ENCODE results near the gene PLCD3. TPM values are rescaled to one million over a fixed set of nuclear protein-coding genes. Genes with fewer than 3 reads are reported as not detected.

Gene PLCD3
- total and polyA plus RNA-seq, 2 of the 13 experiments (the other 11 are each of a cell fraction or from before 2014, with no cell fraction given), result 11.3 to 39.1 TPM

DNA sequence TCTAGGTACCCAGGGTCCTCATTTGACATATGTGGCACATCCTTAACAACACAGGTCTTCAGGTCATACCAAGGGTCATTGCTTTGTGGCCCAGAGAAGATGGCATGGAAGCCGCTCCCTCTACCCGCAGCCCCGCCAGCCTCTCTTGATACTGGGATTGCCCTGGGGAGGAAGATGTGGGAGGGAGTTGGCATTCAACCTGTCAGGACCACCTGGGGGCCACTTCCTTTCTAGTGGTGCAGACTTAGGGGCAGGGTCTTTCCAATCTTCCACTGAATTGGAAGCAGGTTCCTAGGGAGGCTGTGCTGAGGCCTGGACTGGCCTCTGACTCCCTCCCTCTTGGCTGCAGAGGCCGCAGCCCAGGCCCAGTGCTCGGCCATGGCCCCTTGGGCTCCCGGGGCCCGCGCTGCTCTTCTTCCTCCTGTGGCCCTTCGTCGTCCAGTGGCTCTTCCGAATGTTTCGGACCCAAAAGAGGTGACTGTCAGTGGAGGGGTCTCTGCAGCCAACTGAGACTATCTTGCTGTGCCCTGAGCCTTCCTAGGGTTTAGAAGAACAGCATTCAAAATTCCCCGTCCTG is 10.9 kb upstream of the PLCD3 start:
- 96% methylated on average over 8 of the region's 13 CpGs for WGBS (ENCODE audit: low lambda C conversion rate)
- Histone ChIP-seq H3K9ac (ENCODE audit: insufficient read depth, low read depth, low read length) (no peak overlapping the region), H3K27ac (ENCODE audit: extremely low read length, insufficient read depth, low read length) (no peak overlapping the region), H3K36me3 (replicated peaks in 1 of 2; ENCODE audit: control insufficient read depth in 1 of 2, insufficient read depth in 2 of 2, low read length in 2 of 2) (peaks cover 0 to under 1% of the 10 kb centered on the region in 2 experiments; a peak in 2 of 5 replicates), H4K20me1 (ENCODE audit: insufficient read depth, low read length) (no peaks in the 10 kb centered on the region), H3K27me3 (ENCODE audit: control insufficient read depth in 1 of 2, insufficient read depth in 2 of 2, low read length in 2 of 2) (no peaks in the 10 kb centered on the region; a peak in 1 of 5 replicates), H3K4me2 (ENCODE audit: low read depth, low read length) (no peak overlapping the region), H3K9me3 (ENCODE audit: low read length) (no peaks in the 10 kb centered on the region), H2AFZ (ENCODE audit: low read length) (no peak overlapping the region), H3K4me3 (replicated peaks in 1 of 3; ENCODE audit: insufficient read depth in 1 of 3, low read depth in 2 of 3, low read length in 3 of 3) (no peak overlapping the region), H3K4me1 (ENCODE audit: insufficient read depth, low read length) (peaks cover 11% of the 10 kb centered on the region), H3K79me2 (ENCODE audit: insufficient read depth, low read length) (no peaks in the 10 kb centered on the region)
- in situ Hi-C loops (cut with HindIII; ENCODE audit: extremely low pct_ligation_motif_present, low pct_unique_long_range_greater_than_20kb) (no loop called here), intact Hi-C loops (cut with micrococcal nuclease; ENCODE audit: unreplicated experiment) (no loop called here)
- CTCF ChIA-PET (ENCODE audit: low intra/inter-chr PET ratio, low total read pairs), result no interaction called here
- ATAC-seq, result no peak
- no peak for DNase-seq (ENCODE audit: low spot score)
- no peak for FAIRE-seq
- BruUV-seq (replicated peaks), result no TSS peak
- POLR2A ChIA-PET, result no interaction called here
- TF ChIP-seq, protein P1, sequence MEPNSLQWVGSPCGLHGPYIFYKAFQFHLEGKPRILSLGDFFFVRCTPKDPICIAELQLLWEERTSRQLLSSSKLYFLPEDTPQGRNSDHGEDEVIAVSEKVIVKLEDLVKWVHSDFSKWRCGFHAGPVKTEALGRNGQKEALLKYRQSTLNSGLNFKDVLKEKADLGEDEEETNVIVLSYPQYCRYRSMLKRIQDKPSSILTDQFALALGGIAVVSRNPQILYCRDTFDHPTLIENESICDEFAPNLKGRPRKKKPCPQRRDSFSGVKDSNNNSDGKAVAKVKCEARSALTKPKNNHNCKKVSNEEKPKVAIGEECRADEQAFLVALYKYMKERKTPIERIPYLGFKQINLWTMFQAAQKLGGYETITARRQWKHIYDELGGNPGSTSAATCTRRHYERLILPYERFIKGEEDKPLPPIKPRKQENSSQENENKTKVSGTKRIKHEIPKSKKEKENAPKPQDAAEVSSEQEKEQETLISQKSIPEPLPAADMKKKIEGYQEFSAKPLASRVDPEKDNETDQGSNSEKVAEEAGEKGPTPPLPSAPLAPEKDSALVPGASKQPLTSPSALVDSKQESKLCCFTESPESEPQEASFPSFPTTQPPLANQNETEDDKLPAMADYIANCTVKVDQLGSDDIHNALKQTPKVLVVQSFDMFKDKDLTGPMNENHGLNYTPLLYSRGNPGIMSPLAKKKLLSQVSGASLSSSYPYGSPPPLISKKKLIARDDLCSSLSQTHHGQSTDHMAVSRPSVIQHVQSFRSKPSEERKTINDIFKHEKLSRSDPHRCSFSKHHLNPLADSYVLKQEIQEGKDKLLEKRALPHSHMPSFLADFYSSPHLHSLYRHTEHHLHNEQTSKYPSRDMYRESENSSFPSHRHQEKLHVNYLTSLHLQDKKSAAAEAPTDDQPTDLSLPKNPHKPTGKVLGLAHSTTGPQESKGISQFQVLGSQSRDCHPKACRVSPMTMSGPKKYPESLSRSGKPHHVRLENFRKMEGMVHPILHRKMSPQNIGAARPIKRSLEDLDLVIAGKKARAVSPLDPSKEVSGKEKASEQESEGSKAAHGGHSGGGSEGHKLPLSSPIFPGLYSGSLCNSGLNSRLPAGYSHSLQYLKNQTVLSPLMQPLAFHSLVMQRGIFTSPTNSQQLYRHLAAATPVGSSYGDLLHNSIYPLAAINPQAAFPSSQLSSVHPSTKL (CRISPR knock-in tag; IDR thresholded peaks at IDR 0.05), result no peak
- 0 out of 2 replicates have a peak, but pooled peaks have one; percentile 20 for TF ChIP-seq POLR2G (IDR thresholded peaks at IDR 0.05; ENCODE audit: low read depth, low read length)
- 0 out of 2 replicates have a peak, but pooled peaks have one; percentile 43 for TF ChIP-seq ZIK1 (CRISPR knock-in tag; IDR thresholded peaks at IDR 0.05; ENCODE audit: borderline replicate concordance, low read depth)
- no peak for TF ChIP-seq ZNF572 (CRISPR knock-in tag; IDR thresholded peaks at IDR 0.05)
- TF ChIP-seq POLR2A (IDR thresholded peaks at IDR 0.05; ENCODE audit: insufficient read depth in 1 of 2, low read depth in 2 of 2, low read length in 2 of 2), result peak in 1 of 2 experiments; percentile 28; a peak in 1 of 4 replicates
